GM21447 (cell line): ENCODE data around the gene CDC42BPA.
"Not testable (repeated sequence)": the region's sequence is repeated elsewhere in the genome, so short reads cannot be mapped to it uniquely, and the experiment has no call there.

Experiments
- ATAC-seq: cut with Tn5 transposase; IDR thresholded peaks from one replicate; pipeline ENCODE4 v1.9.1; 2021; ENCODE audit not compliant: unreplicated experiment

Gene CDC42BPA

DNA sequence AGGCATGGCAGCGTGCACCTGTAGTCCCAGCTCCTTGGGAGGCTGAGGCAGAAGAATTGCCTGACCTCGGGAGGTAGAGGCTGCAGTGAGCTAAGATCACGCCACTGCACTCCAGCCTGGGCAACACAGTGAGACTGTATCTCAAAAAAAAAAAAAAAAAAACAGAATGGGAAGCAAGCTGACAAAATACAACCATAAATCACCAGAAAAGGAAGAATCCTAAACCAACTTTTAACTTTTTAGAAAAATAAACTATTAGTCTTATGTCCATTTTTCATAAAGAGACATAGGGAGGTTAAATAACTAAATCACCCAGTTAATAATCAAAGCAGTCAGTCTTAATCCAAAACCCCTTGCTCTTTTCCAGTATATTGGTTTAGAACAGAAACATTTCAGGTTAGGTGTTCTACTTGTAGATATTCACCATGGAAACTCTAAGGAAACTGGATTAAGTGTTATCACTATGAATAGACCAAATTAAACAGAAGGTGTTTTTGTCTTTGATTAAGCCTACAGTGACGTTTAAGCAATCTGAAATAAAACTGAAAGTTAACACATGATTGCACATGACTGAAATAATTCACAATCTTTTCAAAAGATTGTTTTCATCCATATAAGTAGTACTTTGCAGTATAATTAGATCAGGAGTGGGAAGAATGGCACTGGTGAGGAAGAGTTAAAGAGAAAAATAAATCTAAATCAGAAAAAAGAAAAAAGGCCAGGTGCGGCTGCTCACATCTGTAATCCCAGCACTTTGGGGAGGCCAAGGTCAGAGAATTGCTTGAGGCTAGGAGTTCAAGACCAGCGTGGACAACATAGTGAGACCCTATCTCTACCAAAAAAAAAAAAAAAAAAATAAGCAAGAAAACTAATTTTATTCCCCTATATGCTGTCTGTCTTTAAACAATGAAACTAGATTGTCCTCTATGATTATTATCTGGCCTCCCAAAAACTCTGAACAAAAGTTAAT, 9.6 kb downstream of the CDC42BPA start:
- ATAC-seq, result no peak

DNA sequence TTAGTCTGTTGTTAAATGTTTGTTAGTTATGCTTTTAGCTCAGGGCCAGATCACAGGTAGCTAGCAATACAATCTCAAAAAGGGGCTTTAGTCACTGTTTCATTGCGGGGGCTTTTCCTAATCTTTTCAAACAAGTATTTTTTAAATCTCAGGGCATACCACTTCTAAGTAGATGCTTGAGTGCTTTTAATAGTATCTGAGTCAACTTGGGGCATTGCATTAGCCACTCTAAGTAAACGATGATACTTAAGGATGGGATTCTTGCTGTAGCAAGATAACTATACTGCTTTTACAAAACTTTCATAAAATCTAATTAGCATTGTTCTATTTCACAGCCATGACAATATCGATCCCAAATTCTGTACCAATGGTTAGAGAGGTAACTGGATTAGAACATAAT, 11.6 kb downstream of the CDC42BPA start:
- ATAC-seq, result no peak

DNA sequence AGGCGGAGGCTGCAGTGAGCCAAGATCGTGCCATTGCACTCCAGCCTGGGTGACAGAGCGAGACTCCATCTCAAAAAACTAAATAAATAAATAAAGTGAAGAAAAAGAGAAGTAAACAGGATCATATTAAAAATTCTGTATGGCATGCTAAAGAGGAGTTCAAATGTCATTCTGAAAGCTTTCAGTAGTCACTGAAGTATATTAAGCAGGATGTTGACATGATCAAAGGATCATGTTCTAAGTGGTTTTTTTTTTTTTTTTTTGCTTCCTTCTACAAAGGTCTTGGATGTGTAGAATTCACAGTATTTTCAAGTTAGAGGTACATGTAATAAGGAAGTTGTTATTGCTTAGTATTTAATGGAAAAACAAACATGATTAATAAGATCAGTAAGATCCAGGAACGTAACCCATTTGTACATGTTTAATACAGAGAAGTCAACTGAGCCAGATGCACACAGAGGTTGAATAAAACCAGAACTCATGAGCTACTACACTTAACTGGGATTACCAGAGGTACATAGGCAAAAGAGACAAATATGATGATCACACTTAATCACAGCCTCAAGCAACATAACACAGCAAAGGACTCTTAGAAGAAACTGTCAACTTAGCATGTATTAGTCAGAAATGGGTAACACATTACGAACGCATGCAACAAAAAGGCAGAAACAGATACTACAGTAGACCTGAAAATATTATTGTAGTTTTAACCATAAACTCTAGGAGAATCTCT, 12.2 kb downstream of the CDC42BPA start:
- no peak for ATAC-seq

DNA sequence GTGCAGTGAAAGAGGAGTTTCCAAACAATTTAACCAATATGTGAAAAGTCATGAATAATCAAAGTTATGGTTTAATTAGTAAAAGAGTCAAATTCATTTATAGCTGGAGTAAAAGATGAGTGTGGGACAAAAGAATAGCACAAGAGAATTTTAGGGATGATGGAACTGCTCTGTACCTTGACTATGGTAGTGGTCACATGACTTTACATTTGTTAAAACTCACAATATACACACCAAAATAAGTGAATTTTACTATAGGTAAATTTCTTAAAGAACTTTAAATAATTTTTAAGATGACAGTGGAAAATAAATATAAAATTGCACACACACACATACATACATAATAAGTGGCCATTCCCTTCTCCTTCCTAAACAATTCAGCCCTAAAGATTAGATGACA, 13.6 kb downstream of the CDC42BPA start:
- ATAC-seq, result no peak

DNA sequence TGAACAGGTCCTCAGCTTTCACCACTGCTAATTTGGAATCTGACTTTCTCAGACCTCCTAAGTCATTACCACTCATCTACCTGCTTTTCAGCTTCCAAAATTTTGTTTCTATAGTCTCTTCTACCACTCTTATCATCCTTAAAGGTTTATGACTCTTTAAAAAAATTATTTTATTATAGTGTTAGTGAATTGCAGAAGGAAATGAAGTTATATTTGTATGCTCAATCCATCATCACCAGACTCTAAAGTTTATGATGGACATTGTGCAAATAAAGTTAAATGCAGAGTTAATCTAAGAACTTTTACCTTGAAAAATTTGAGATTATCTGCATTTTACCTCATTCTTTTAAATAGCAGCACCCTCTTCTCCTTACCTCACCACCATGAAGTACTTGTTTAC, 14.6 kb downstream of the CDC42BPA start:
- no peak for ATAC-seq

DNA sequence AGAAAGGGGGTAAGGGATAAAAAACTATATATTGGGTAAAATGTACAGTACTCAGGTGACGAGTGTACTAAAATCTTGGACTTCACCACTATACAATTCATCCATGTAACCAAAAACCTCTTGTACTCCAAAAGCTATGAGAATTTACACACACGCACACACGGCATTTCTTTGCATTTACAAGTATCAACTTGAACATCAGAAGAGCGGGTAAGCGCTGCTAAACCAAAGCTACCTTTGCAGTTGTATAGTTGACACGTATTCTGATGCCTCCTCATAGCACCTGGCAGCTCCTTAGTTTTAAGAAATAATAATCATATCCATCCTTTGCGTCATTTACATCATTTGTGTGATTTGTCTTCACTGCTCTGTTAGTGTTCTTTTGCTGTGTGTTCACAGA, 17.6 kb downstream of the CDC42BPA start:
- ATAC-seq, result no peak

DNA sequence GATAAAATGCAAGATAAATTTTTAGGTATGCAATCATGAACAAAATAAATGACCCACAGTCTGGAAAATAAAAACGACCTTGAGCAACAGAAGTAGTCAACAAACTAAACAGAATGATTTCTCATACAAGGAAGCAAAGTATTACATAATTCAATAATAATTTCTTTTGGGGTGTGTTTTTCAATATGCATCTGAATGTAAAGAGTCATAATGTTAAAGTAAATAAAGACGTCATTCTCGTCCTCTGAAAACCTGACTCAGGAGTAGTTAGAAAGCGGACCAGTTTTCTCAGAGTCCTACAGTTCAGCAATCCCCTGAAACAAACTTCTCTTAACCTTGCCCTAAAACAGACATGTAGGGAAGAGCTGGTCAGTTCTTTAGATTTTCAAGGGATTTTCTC, 18.6 kb downstream of the CDC42BPA start:
- no peak for ATAC-seq

DNA sequence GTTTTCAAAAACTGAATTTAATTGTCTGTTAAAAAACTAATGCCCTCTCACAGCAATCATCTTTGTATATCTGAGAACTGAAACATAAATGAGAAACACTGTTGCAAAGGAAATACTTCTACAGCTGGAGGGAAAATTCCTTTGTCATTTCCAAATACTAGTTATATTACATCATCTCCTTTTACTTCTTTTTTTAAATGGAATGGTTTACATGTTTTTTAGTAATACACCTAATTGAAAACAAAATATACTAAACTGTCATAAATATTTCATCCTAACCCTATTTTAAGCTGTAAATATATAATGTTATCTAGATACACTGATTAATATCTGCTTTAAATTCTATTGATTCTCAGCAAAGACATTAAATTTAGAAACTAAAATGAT, 19.1 kb downstream of the CDC42BPA start:
- ATAC-seq, result no peak

DNA sequence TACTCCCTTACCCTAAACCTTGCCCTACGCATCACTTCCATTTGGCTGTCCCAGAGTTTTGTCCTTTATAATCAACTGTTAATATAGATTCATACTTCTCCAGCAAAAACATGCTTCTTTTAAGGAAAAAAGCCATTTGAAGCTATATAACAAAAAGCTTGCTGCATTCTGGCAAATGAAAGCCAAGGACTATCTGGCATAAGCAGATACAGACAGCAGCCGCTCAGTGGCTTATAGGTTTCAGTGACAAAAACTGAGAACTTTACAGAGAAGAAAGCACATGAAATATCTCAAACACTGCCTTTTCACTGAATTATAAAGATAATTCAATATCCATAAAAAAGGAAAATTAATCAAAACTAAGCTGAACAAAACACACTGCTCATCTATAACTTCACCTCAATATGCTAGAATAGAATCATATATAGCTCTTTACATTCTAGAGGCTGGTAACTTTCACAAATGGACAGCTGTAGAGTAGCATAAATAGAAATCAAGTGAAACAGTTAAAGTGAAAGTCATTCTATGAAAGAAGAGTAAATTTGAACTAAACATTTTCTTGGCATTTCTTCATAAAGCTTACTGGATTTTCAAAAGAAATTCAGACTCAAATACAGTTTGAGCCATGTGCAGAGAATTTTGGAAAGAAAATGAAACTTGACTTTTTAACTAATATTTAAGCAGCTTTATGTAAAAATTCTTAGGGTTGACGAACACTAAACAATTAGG, 19.6 kb downstream of the CDC42BPA start:
- ATAC-seq, result no peak

DNA sequence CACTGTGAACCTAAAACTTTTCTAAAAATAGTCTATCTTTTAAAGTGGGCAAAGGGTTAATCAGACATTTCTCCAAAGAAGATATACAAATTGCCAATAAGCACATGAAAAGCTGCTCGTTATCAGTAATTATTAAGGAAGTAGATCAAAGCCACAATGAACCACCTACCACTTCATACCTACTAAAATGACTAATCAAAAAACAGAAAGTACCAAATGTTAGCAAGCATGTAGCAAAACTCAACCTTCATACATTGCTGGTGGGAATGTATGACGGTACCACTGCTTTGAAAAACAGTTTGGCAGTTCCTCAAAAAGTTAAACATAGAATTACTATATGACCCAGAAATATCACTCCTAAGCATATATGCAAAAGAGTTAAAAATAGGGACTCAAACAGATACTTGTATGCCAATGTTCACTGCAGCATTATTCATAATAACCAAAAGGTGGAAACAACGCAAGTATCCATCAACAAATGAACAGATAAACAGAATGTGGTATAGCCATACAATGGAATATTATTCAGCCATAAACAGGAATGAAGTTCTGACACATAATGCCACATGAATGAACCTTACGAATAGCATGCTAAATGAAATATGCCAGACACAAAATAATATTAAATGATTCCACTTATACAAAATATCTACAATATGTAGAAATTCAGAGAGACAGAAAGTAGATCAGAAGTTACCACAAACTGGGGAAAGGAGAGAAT, 21.1 kb downstream of the CDC42BPA start:
- no peak for ATAC-seq

DNA sequence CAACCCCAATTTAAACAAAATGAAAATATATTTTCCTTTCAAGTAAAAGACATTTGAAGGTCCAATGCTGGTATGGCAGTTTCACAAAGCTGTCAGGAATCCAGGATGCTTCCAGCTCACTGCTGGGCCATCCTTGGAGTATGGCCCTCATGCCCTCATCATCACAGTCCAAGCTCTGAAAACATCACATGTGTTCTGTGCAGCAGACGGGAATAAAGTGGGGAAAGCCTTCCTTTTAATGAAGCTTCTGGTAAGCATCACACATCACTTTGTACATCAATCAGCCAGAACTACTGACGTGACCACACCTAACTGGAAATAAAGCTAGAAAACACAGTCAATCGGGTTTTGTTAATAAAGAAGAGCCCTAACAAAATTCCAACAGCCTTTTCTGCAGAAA, 22.7 kb downstream of the CDC42BPA start:
- ATAC-seq, result no peak

DNA sequence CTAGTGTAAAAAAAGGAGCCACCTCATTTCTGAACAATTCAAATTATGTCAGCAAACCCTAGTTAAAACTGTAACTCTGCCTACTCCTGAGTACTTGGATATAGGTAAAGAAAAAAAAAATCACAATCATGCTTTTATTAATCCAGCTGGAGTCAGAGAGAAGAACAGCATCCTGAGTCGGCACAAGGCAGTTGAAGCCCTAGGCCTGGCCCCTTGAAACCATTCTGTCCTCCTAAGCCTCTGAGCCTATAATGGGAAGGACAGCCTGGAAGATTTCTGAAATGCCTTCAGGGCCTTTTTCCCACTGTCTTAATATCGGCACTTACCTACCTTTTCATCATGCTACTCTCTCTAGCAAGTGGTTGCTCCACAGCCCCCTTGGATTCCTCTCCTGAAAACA, 32.5 kb downstream of the CDC42BPA start:
- ATAC-seq, result no peak

DNA sequence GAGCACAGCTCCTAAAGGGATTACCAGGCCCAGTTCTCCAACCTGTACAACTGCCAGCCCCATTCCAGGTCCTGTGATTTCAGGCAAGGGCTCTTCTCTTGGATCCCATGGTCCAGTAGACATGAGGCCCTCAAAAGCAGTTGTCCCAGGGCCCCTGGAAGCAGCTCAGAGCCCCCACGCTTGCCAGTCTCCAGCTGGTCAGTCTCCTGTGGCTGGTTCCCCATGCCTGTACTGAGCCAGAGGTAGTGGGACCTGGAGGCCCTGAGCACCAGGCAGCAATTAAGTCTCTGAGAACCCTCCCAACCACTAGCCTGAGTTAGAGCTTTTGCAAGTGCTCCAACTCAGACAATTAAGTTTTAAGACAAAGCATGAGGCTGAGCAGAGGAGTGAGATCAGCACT, 36.9 kb downstream of the CDC42BPA start:
- no peak for ATAC-seq

DNA sequence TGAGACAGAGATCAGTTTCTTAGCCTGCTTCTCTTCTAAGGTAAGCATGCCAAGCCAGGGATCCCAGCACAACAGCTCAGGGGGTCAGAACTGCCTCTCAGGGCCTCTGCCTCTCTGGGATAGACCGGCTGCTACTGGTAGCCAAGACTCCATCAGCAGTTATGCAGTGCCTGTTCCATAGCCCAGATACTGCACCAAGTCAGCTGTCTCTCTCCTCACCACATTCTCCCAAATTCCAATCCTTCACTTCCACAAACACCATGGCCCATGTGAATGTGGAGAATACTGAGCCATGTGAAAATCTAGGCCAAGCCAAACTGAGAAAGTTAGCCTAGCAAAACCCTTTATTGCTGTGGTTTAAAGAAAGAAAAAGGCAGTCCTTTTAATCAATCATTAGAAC, 37.5 kb downstream of the CDC42BPA start:
- no peak for ATAC-seq

DNA sequence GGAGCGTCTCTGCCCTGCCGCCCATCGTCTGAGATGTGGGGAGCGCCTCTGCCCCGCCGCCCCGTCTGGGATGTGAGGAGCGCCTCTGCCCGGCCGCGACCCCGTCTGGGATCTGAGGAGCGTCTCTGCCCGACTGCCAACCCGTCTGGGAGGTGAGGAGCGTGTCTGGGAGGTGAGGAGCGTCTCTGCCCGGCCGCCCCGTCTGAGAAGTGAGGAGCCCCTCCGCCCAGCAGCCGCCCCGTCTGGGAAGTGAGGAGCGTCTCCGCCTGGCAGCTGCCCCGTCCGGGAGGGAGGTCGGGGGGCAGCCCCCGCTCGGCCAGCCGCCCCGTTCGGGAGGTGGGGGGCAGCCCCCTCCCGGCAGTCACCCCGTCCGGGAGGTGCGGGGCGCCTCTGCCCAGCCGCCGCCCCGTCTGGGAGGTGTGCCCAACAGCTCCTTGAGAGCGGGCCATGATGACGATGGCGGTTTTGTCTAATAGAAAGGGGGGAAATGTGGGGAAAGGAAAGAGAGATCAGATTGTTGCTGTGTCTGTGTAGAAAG, 42.1 kb downstream of the CDC42BPA start:
- not testable (repeated sequence) for ATAC-seq

DNA sequence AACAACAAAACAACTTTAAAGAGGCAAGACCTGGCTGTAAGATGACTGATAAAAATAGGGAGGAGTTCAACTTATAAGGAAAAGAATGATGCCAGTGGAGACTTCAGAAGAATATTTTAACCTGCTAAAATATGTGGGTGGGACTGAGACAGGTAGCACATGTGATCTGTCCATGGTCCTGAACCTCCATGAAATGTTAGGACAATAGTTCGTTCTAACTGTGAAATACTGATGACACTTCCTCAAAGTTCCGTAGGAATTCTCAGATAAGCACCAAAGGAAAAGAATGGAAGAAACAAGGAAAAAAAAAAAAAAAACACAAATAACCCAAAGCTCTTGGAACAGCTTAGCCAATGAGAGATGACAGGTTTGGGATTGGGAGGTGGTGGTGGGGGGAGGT, 44.7 kb downstream of the CDC42BPA start:
- no peak for ATAC-seq

DNA sequence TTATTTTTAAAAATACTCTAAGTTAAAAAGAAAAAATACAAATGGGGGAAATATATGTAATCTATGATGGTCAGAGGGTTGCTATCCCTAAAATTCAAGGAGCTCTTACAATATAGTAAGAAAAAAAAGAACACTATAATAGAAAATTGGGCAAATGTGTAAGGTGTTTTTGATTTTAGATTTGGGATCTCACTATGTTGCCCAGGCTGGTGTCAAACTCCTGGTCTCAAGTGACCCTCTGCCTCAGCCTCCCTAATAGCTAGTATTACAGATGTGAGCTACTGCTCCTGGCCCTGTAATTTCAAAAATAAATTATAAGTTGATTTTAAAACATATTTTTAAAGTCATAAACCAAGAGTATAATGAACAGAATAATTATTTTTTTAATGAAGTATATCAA, 45.9 kb downstream of the CDC42BPA start:
- no peak for ATAC-seq

DNA sequence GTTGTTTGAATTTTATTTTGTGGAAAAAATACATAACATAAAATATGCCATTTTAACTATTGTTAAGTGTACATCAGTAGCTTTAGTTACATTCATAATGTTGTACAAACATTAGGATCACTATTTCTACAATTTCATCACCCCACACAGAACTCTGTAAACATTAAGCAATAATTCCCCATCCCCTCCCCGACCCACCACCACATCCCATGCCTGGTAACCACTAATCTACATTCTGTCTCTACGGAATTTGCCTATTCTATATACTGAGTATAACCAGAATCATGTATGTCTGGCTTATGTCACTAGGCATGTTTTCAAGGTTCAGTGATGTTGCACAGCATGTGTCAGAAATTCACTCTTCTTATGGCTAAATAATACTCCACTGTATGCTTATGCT, 47.7 kb downstream of the CDC42BPA start:
- no peak for ATAC-seq

DNA sequence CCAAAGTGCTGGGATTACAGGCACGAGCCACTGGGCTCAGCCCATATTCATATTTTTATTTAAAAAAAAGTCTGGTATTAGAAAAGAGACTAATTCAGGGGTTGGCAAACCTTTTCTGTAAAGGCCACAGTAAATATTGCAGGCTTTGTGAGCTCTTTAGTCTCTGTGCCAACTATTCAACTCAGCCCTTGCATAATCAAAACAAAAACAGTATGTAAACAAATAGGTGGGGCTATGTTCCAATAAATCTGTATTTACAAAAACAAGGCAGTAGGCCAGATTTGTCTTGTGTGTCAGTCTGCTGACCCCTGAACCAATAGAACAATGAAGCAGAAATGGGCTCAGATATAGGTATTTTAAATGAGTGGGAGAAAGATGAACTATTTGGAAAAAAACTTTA, 49.3 kb downstream of the CDC42BPA start:
- no peak for ATAC-seq

DNA sequence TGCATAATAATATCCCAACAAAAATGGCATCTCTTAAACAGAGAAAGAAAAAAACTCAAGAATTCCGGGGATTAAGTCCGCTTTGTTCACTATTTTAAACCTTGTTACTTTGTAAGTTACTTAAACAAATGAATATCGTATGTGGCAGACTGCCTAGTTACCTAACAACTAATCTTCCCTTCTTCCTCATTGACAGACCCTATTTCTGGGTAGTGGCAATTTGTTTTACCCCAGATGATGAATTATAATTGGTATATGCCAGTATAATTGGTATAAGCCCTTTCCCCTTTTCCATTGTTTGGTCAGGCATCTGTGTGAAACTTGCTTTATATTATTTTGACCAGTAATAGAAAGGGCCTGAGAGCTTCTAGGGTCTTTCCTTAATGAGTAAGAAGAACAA, 52.4 kb downstream of the CDC42BPA start:
- ATAC-seq, result no peak

DNA sequence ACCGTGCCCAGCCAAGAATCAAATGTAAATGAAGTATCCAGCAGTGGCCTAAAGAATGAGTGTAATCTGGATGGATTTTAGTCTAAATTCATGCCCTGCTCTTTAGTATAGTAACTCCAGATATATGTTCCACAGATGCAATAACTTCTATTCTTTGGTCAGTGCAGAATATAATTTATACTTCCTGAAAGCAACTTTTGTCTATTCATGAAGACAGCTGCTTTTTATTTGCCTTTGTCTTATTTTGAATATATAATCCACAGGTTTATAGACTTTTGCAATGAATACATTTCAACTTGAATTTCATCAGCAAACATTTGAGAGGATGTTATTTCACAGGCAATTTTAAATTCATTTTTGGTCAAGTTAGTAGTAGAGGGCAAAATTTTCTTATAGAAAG, 54.4 kb downstream of the CDC42BPA start:
- ATAC-seq, result no peak
